IMR-90 (cell line): ENCODE results near the gene OAF. TPM values are rescaled to one million over a fixed set of nuclear protein-coding genes. Genes with fewer than 3 reads are reported as not detected.

Source experiments
- ATAC-seq: fragments of 200-7000 bp; cut with Tn5 transposase; 2 replicates; pipeline ENCODE4 v1.9.1; 2020; ENCODE audit warnings: low read depth, mild to moderate bottlenecking, moderate library complexity
- BruUV-seq: library from RNA; stranded (reverse); fragments of 400-500 nt; replicated peaks from 2 replicates; lab custom pipeline; 2021; lab: Mats Ljungman, UMichigan
- CTCF ChIA-PET: fragments of 300-600 bp; formaldehyde crosslinking; extraction: SDS; loops from one replicate; lab custom pipeline; 2021; ENCODE audit warnings: antibody characterized with exemption; lab: Yijun Ruan, JAX
- POLR2A ChIA-PET: fragments of 300-600 bp; sonication (Branson Sonifier 250); formaldehyde crosslinking; loops from one replicate; lab custom pipeline; 2022; ENCODE audit warnings: antibody characterized with exemption; ENCODE audit not compliant: unreplicated experiment; lab: Charles Lee
- DNase-seq: peaks from one replicate; pipeline ENCODE4 v3.0.0; 2013
- H2AFZ ChIP-seq: replicated peaks from 2 replicates; pipeline ENCODE3; 2013; ENCODE audit warnings: low read length, mild to moderate bottlenecking; ENCODE audit not compliant: poor library complexity
- H2AK5ac ChIP-seq: 2 replicates; pipeline ENCODE4 v1.6.1; 2013; ENCODE audit warnings: low read depth, low read length, inconsistent platforms
- H2AK9ac ChIP-seq: replicated peaks from 2 replicates; pipeline ENCODE3; 2013; ENCODE audit warnings: mild to moderate bottlenecking, low read depth, low read length, moderate library complexity; ENCODE audit not compliant: poor library complexity
- H2BK120ac ChIP-seq: 2 replicates; pipeline ENCODE4 v1.6.1; 2013; ENCODE audit warnings: low read depth, low read length, inconsistent platforms
- H2BK15ac ChIP-seq: 3 replicates; pipeline ENCODE4 v1.6.1; 2013; ENCODE audit warnings: low read depth, low read length, inconsistent platforms
- H2BK20ac ChIP-seq: 2 replicates; pipeline ENCODE4 v1.6.1; 2013; ENCODE audit warnings: low read depth, mild to moderate bottlenecking, inconsistent platforms, low read length, moderate library complexity
- H2BK5ac ChIP-seq: 2 replicates; pipeline ENCODE4 v1.6.1; 2013; ENCODE audit warnings: mild to moderate bottlenecking, low read depth, low read length, inconsistent platforms; ENCODE audit not compliant: poor library complexity, severe bottlenecking
- H3K14ac ChIP-seq: replicated peaks from 2 replicates; pipeline ENCODE4 v1.6.1; 2013; ENCODE audit warnings: low read depth, low read length, inconsistent platforms
- H3K18ac ChIP-seq: 2 replicates; pipeline ENCODE4 v1.6.1; 2013; ENCODE audit warnings: low read depth, low read length, control low read depth
- H3K23ac ChIP-seq: 2 replicates; pipeline ENCODE4 v1.6.1; 2013; ENCODE audit warnings: low read depth, low read length, inconsistent platforms
- H3K27ac ChIP-seq: 2 replicates; pipeline ENCODE4 v1.5.1; 2013; ENCODE audit warnings: mild to moderate bottlenecking, control low read depth, low read length; ENCODE audit not compliant: insufficient read depth
- H3K27me3 ChIP-seq: 2 replicates; pipeline ENCODE4 v1.6.1; 2013; ENCODE audit warnings: low read length; ENCODE audit not compliant: control insufficient read depth, insufficient read depth
- H3K36me3 ChIP-seq: 2 replicates; pipeline ENCODE4 v1.6.1; 2013; ENCODE audit warnings: low read length, mixed read lengths; ENCODE audit not compliant: control insufficient read depth, insufficient read depth
- H3K4ac ChIP-seq: 2 replicates; pipeline ENCODE4 v1.6.1; 2013; ENCODE audit warnings: low read depth, low read length, inconsistent platforms
- H3K4me1 ChIP-seq: 2 replicates; pipeline ENCODE4 v1.6.1; 2013; ENCODE audit warnings: low read length, mixed read lengths; ENCODE audit not compliant: control insufficient read depth, insufficient read depth
- H3K4me2 ChIP-seq: 2 replicates; pipeline ENCODE4 v1.6.1; 2013; ENCODE audit warnings: low read depth, mild to moderate bottlenecking, control low read depth, low read length, moderate library complexity
- H3K4me3 ChIP-seq: 2 replicates; pipeline ENCODE4 v1.5.1; 2013; ENCODE audit warnings: low read depth, mild to moderate bottlenecking, control low read depth, low read length, moderate library complexity; ENCODE audit not compliant: insufficient read depth
- H3K56ac ChIP-seq: 2 replicates; pipeline ENCODE4 v1.6.1; 2013; ENCODE audit warnings: low read length, inconsistent platforms; ENCODE audit not compliant: insufficient read depth; ENCODE audit errors: extremely low read depth
- H3K79me1 ChIP-seq, 2 experiments: 2 replicates each; pipeline ENCODE4 v1.6.1; 2013; ENCODE audit warnings: low read length in 2 of 2, inconsistent platforms in 1 of 2, low read depth in 1 of 2
- H3K9ac ChIP-seq: 2 replicates; pipeline ENCODE4 v1.6.1; 2013; ENCODE audit warnings: low read depth, low read length, control low read depth
- H3K9me1 ChIP-seq: 2 replicates; pipeline ENCODE4 v1.6.1; 2013; ENCODE audit warnings: low read length, inconsistent platforms; ENCODE audit not compliant: insufficient read depth
- H3K9me3 ChIP-seq: 2 replicates; pipeline ENCODE4 v1.6.1; 2013; ENCODE audit warnings: low read length; ENCODE audit not compliant: control insufficient read depth, insufficient read depth
- H4K20me1 ChIP-seq: 2 replicates; pipeline ENCODE4 v1.6.1; 2013; ENCODE audit warnings: low read length, inconsistent platforms; ENCODE audit not compliant: insufficient read depth
- H4K5ac ChIP-seq: 2 replicates; pipeline ENCODE4 v1.6.1; 2013; ENCODE audit warnings: mild to moderate bottlenecking, low read depth, low read length, control low read depth
- H4K8ac ChIP-seq, 2 experiments: 2 replicates each; pipeline ENCODE4 v1.6.1; 2013; ENCODE audit warnings: low read depth in 2 of 2, low read length in 2 of 2, control low read depth in 1 of 2, inconsistent platforms in 1 of 2
- H4K91ac ChIP-seq: 2 replicates; pipeline ENCODE4 v1.6.1; 2013; ENCODE audit warnings: low read depth, low read length, inconsistent platforms; ENCODE audit not compliant: insufficient read depth
- ELK1 ChIP-seq: fragments of 150-350 bp; IDR thresholded peaks from 2 replicates; pipeline ENCODE4 v1.6.1; 2016; ENCODE audit warnings: low read depth, mild to moderate bottlenecking, low read length, moderate library complexity, borderline replicate concordance
- POLR2A ChIP-seq: IDR thresholded peaks from 2 replicates; pipeline ENCODE4 v1.6.1; 2012; ENCODE audit warnings: mild to moderate bottlenecking, low read depth, low read length
- RAD21 ChIP-seq: IDR thresholded peaks from 2 replicates; pipeline ENCODE4 v1.6.1; 2012; ENCODE audit warnings: low read length, improper control_type of control experiment
- RCOR1 ChIP-seq: IDR thresholded peaks from 2 replicates; pipeline ENCODE4 v1.6.1; 2012; ENCODE audit warnings: mild to moderate bottlenecking, low read length, improper control_type of control experiment; ENCODE audit not compliant: insufficient replicate concordance
- WGBS, 2 experiments: methylation state at CpG; one replicate each; pipeline versions ENCODE4 v1.1.5 to v1.1.7; 2013; ENCODE audit warnings: missing lambda C conversion rate in 2 of 2; ENCODE audit not compliant: insufficient read length in 1 of 2; ENCODE audit errors: extremely low coverage in 2 of 2; 5-methylcytosine and 5-hydroxymethylcytosine counted together
- dilution Hi-C: fragments of 300-500 bp; cut with HindIII; formaldehyde crosslinking; loops from one replicate; pipeline ENCODE4 v1.14.3; 2018; ENCODE audit warnings: low sequenced_read_pairs; ENCODE audit not compliant: unreplicated experiment
- in situ Hi-C: fragments of 300-500 bp; cut with MboI; formaldehyde crosslinking; loops from 3 replicates; pipeline ENCODE4 v1.14.3; 2019; ENCODE audit warnings: low sequenced_read_pairs, inconsistent platforms, mixed read lengths
- intact Hi-C: fragments of 100-400 bp; cut with micrococcal nuclease; formaldehyde crosslinking; loops from 2 replicates; pipeline ENCODE4 v1.10.0; 2022
- polyA plus RNA-seq, 3 experiments: library from polyadenylated mRNA; depleted of rRNA; stranded (reverse); fragments of >200 nt; gene quantifications; 2 replicates each; pipeline ENCODE4 v1.2.3, GENCODE V29; 2012; ENCODE audit warnings: low replicate concordance in 1 of 3
- total RNA-seq: library from RNA; depleted of rRNA; stranded (reverse); fragments of >200 nt; gene quantifications from 2 replicates; pipeline ENCODE4 v1.2.3, GENCODE V29; 2012

Gene OAF
- total and polyA plus RNA-seq, 2 of the 4 experiments (the other 2 are of a cell fraction) = 9.9 to 42.0 TPM

- Histone ChIP-seq H4K5ac (no peak overlapping the region), H2AK9ac (no peak overlapping the region), H2AFZ (no peak overlapping the region), H3K9ac (no peak overlapping the region), H3K4me2 (no peak overlapping the region), H3K36me3 (no peaks in the 10 kb centered on the region), H3K14ac (no peak overlapping the region), H2AK5ac (no peak overlapping the region), H3K27me3 (peaks cover 83% of the 10 kb centered on the region), H3K27ac (no peak overlapping the region), H3K23ac (no peak overlapping the region), H3K4ac (no peak overlapping the region), H2BK5ac (no peak overlapping the region), H3K56ac (no peak overlapping the region), H3K9me3 (no peaks in the 10 kb centered on the region), H2BK120ac (no peak overlapping the region), H4K20me1 (no peaks in the 10 kb centered on the region), H3K4me3 (no peak overlapping the region), H2BK20ac (no peak overlapping the region), H2BK15ac (no peak overlapping the region), H4K8ac (no peak overlapping the region), H3K79me1 (no peaks in the 10 kb centered on the region), H3K4me1 (no peaks in the 10 kb centered on the region; the same call in 1 of the 2 replicates), H3K9me1 (no peaks in the 10 kb centered on the region), H4K91ac (no peak overlapping the region), H3K18ac (no peak overlapping the region)
- ChIA-PET CTCF (interaction anchor here (1.6 kb wide), 1 partner anchor 9 kb away, joined by 5 read pairs; no protein-coding TSS in a partner anchor), POLR2A (no interaction called here)
- ATAC-seq (no peak), DNase-seq (no peak)
- dilution Hi-C loops (no loop called here), in situ Hi-C loops (no loop called here), intact Hi-C loops (no loop called here)
- no TSS peak for BruUV-seq
- 100% methylated on average over 1 of the region's 4 CpGs; no CpG with 5 or more reads in 1 of the 2 experiments for WGBS, 2 experiments
- TF ChIP-seq POLR2A (no peak), RAD21 (no peak), RCOR1 (no peak), ELK1 (no peak)
These were observed 32.4 kb downstream of the OAF start for GRCh38 chr11:120243221-120243620.
